GM12874 (cell line): ENCODE measurements around the gene CHKB.

Experiments
- TF ChIP-seq, protein P1 (sequence below): IDR thresholded peaks from 2 replicates; pipeline ENCODE4 v1.5.1; 2011; ENCODE audit warnings: low read depth, mild to moderate bottlenecking, control low read depth, low read length, moderate library complexity; ENCODE audit not compliant: insufficient read depth

The CHKB gene

DNA sequence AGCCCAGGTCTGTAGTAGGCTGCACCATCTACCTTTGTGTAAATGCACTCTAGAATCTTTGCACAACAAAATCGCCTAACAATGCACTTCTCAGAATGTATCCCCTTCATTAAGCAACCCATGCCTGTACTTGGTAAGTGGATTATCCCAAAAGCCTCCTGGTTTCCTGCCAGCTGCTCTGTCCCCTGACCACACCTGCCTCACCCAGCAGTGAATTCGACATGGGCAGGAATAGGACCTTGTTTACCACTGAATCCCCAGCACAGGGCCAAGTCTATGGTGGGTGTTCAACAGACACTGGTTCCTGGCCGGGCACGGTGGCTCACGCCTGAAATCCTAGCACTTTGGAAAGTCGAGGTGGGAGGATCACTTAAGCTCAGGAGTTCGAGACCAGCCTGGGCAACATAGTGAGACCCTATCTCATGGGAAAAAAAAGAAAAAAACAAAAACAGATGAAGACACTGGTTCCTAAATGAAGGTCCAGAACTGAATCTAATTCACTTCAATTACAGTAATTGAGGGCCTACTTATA is 14.9 kb downstream of the CHKB start:
- TF ChIP-seq, protein P1, sequence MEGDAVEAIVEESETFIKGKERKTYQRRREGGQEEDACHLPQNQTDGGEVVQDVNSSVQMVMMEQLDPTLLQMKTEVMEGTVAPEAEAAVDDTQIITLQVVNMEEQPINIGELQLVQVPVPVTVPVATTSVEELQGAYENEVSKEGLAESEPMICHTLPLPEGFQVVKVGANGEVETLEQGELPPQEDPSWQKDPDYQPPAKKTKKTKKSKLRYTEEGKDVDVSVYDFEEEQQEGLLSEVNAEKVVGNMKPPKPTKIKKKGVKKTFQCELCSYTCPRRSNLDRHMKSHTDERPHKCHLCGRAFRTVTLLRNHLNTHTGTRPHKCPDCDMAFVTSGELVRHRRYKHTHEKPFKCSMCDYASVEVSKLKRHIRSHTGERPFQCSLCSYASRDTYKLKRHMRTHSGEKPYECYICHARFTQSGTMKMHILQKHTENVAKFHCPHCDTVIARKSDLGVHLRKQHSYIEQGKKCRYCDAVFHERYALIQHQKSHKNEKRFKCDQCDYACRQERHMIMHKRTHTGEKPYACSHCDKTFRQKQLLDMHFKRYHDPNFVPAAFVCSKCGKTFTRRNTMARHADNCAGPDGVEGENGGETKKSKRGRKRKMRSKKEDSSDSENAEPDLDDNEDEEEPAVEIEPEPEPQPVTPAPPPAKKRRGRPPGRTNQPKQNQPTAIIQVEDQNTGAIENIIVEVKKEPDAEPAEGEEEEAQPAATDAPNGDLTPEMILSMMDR, result no peak

DNA sequence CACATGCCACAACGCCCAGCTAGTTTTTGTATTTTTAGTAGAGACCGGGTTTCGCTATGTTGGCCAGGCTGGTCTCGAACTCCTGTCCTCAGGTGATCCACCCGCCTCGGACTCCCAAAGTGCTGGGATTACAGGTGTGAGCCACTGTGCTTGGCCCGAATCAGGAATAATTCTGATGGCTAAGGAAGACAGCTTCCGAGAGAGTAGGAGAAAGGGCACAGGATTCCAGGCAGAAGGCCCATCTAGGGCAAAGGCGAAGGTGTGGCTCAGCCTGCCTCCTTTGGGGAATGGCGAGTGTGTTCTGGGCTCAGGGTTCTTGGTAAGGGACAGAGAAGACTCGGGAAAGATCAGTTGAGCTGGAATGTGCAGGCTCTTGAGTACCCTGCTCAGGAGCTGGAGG is 18.4 kb downstream of the CHKB start:
- TF ChIP-seq, protein P1, result no peak

DNA sequence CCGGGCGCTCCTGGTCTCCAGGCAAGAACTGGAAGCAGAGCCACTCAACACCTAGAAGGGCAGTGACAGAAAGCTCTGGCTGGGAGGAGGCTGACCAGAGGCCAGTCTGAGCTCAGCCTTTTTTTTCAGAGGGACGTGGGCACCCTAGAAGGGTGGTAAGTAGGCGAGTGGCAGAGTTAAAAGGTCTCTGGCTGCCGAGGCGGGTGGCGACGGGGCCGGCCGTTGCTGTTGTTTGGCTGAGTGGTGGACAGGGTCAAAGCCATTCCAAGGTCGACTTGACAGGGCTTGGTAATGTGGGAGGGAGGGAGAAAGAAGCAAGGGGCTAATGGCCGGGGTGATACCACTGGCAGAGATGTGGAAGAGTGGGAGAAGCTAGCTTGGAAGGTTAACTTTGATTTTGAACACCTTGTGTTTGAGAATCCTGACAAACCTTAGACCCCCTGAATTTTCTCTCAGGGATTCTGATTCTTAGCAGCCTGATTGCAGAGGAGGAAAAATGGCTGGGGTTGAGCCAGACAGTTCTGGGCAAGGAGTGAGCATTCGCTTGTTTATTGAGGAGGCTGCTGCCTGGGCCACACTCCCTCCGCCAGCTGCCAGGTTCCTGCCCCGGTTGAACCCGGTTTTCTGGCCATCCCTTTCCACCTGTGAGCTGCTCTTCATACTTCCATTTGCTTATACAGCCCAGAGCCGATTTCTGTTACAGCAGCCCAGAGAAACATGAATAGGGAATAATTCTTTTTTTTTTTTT is 19.1 kb downstream of the CHKB start:
- TF ChIP-seq, protein P1, result no peak

DNA sequence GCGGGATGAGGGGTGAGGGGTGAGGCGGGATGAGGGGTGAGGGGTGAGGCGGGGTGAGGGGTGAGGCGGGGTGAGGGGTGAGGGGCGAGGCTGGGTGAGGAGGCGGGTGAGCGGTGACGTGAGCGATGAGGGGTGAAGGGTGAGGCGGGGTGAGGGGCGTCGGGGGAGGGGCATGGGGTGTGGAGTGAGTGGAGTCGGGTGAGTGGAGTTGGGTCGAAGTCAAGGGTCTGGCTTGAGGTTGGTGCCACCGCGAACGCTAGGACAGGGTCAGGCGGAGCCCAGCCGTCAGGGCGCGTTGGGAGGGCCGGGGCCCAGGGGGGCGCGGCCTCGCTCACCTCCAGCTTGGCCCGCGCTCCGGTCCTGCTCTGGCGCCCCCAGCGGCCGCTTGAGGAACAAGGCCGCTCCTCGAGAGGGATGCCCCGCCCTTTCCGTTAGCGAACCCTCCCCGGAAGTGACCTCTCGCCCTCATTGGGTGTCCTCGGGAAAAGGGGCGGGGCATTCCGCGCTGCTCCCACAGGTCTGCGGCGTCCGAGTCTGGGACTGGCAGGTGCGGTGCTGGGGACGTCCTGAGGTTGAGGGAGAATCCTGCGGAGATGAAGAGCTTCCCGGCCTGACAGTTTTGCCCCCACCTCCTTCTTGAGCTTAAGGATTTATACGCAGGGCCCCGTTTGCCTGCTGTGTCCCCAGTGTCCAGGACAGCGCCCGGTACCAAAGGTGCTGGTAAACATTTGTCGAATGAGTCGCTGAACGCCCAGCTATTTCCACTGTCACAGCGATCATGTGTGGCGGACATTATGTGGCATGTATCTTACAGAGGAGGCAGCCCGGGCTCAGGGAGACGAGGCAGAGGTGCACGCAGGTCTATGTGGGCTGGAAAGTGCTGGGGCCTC is 19.9 kb downstream of the CHKB start, which contains the start of gene SYCE3:
Gene SYCE3, minus strand, starts transcription at position 397 of the 890 bp plus-strand sequence. CDS start 6,514 bp downstream, outside the sequence.
- TF ChIP-seq, protein P1, result peak; percentile 98

DNA sequence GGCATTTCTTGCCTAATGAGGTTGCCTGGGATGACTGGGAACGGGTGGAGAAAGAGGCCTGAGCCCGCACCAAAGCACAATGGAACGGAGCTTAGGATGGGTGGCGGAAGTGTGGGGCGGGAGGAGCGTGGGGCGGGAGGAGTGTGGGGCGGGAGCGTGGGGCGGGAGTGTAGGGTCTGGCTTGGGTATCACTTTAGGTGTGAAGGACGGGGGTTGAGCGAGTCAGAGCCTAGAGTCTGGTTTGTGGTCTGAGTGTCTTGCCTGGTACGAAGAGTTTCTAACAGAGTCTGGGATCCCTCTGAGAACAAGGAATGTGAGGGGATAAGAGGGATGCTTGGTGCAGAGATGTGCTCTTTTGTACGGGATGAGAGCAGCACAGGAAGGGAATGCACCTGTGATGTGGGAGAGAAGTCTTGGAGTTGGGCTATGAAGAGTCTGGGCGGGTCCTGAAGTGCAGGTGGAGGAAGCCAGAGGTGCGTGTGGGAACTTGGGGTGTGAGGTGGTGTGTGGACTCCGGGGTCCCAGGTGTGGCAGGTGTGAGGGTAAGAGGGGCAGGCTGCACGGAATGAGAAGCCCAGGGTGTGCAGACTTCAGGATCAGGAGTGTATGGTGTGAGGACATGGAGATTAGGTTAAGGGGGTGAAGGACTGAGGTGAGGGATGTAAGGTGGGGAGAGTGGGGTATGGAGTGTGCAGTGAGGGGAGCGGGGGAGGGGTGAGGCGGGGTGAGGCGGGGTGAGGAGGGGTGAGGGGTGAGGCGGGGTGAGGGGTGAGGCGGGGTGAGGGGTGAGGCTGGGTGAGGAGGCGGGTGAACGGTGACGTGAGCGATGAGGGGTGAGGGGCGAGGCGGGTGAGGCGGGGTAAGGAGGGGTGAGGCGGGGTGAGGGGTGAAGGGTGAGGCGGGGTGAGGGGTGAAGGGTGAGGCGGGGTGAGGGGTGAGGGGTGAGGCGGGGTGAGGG is 21.0 kb downstream of the CHKB start:
- TF ChIP-seq, protein P1, result no peak

DNA sequence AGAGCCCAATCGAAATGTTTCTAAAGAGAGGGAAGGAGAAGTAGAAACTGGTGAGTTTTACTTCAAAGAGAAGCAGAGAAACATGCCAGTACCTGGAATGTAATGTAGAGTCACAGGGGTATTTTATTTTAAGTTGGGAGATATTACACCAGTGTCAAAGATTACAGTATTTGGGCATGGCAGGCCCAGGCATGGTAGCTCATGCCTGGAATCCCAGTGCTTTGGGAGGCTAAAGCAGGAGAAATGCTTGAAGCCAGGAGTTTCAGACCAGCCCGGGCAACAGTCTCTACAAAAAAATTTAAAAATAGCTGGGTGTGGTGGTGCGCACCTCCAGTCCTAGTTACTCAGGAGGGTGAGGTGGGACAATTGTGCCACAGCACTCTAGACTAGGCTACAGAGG is 22.6 kb downstream of the CHKB start:
- TF ChIP-seq, protein P1, result no peak

DNA sequence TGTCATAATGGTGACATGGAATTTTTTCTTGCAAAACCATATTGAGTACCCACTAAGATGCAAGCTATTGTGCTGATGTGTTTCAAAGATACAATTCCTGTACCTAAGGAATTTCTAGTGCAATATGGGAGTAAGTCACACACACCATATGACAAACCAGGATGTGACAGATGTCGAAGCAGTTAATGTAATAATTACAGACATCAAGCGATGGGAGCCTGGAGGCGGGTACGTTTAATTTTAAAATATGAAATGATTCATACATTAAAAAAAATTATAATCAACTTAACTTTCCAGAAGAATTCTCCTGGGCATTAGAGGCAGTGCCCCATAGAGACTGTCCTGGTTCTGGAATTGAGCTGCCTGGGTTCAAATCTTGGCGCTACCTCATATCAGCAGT is 25.9 kb downstream of the CHKB start:
- TF ChIP-seq, protein P1, result no peak
